ENCODE data around the gene HLA-A.
"Not testable (repeated sequence)": the region's sequence is repeated elsewhere in the genome, so short reads cannot be mapped to it uniquely, and the experiment has no call there.

DNA sequence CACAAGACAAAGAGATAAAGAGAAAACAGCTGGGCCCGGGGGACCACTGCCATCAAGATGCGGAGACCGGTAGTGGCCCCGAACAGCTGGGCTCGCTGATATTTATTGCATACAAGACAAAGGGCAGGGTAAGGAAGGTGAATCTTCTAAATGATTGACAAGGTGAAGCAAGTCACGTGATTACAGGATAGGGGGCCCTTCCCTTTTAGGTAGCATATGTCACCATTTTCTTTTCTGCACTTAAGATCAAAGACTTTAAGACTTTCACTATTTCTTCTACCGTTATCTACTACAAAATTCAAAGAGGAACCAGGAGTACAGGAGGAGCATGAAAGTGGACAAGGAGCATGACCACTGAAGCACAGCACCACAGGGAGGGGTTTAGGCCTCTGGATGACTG lies 12.3 kb upstream of the HLA-A start:
- not testable (repeated sequence) for TF ChIP-seq POLR2A (IDR thresholded peaks at IDR 0.05)
- TF ChIP-seq, protein P1, sequence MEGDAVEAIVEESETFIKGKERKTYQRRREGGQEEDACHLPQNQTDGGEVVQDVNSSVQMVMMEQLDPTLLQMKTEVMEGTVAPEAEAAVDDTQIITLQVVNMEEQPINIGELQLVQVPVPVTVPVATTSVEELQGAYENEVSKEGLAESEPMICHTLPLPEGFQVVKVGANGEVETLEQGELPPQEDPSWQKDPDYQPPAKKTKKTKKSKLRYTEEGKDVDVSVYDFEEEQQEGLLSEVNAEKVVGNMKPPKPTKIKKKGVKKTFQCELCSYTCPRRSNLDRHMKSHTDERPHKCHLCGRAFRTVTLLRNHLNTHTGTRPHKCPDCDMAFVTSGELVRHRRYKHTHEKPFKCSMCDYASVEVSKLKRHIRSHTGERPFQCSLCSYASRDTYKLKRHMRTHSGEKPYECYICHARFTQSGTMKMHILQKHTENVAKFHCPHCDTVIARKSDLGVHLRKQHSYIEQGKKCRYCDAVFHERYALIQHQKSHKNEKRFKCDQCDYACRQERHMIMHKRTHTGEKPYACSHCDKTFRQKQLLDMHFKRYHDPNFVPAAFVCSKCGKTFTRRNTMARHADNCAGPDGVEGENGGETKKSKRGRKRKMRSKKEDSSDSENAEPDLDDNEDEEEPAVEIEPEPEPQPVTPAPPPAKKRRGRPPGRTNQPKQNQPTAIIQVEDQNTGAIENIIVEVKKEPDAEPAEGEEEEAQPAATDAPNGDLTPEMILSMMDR (IDR thresholded peaks at IDR 0.05), result not testable (repeated sequence)

Measured in body of pancreas (tissue), 4 donors.